Measurements from ENCODE around the gene ALAD. TPM values are rescaled to one million over a fixed set of nuclear protein-coding genes. Genes with fewer than 3 reads are reported as not detected.

ALAD gene
- total RNA-seq, 1 experiment from 2014 or later: 7.8 TPM

- Mint-ChIP-seq H3K27me3 (ENCODE audit: insufficient read depth, unreplicated experiment) (peaks cover 22% of the 10 kb centered on the region), H3K27ac (ENCODE audit: low read depth, unreplicated experiment) (no peak overlapping the region), H3K4me3 (ENCODE audit: unreplicated experiment) (peak overlapping the region; percentile 60), H3K9me3 (ENCODE audit: unreplicated experiment) (no peaks in the 10 kb centered on the region), H3K4me1 (ENCODE audit: insufficient read depth, unreplicated experiment) (no peaks in the 10 kb centered on the region), H3K36me3 (ENCODE audit: insufficient read depth, unreplicated experiment) (no peaks in the 10 kb centered on the region)
- ChIA-PET CTCF (interaction anchor here (1.5 to 2.8 kb wide), 3 partner anchors 9 to 307 kb away, joined by 5 to 10 read pairs (median 9); partner anchors contain the start of genes ALAD and WDR31), POLR2A (interaction anchor here (0.6 to 1.6 kb wide), 4 partner anchors 9 to 61 kb away, joined by 3 to 5 read pairs (median 4); partner anchors contain the start of genes C9orf43, HDHD3, POLE3 and WDR31)
- BruUV-seq (replicated peaks): no TSS peak
- TF ChIP-seq, protein P1, sequence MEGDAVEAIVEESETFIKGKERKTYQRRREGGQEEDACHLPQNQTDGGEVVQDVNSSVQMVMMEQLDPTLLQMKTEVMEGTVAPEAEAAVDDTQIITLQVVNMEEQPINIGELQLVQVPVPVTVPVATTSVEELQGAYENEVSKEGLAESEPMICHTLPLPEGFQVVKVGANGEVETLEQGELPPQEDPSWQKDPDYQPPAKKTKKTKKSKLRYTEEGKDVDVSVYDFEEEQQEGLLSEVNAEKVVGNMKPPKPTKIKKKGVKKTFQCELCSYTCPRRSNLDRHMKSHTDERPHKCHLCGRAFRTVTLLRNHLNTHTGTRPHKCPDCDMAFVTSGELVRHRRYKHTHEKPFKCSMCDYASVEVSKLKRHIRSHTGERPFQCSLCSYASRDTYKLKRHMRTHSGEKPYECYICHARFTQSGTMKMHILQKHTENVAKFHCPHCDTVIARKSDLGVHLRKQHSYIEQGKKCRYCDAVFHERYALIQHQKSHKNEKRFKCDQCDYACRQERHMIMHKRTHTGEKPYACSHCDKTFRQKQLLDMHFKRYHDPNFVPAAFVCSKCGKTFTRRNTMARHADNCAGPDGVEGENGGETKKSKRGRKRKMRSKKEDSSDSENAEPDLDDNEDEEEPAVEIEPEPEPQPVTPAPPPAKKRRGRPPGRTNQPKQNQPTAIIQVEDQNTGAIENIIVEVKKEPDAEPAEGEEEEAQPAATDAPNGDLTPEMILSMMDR (IDR thresholded peaks at IDR 0.05; ENCODE audit: unreplicated experiment): no peak
- intact Hi-C loops (cut with micrococcal nuclease): no loop called here
- DNase-seq (ENCODE audit: unreplicated experiment): no peak
Measured at GRCh38 chr9:113349066-113349444, 52.0 kb downstream of the ALAD start.

DNA sequence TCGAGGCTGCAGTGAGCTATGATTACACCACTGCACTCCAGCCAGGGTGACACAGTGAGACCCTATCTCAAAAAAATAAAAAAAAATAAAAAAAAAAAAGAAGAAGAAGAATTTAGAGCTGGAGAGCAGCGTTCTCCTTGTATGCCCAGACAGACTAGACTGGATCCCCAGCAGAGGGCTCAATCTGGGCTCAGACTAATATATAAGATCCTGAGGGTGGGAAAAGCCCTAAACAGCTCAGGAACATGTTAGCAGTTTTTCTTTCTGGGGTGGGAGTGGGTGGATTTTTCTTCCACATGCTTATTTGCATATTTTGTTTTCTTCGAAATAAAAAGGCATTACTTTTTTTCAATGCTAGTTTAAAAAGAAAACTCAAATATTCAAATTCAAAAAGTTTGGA, 52.6 kb downstream of the ALAD start:
- intact Hi-C loops (cut with micrococcal nuclease): no loop called here
- no peak for DNase-seq (ENCODE audit: unreplicated experiment)
- Mint-ChIP-seq H3K36me3 (ENCODE audit: insufficient read depth, unreplicated experiment) (no peaks in the 10 kb centered on the region), H3K27me3 (ENCODE audit: insufficient read depth, unreplicated experiment) (peaks cover 22% of the 10 kb centered on the region), H3K27ac (ENCODE audit: low read depth, unreplicated experiment) (no peak overlapping the region), H3K4me1 (ENCODE audit: insufficient read depth, unreplicated experiment) (no peaks in the 10 kb centered on the region), H3K4me3 (ENCODE audit: unreplicated experiment) (no peak overlapping the region), H3K9me3 (ENCODE audit: unreplicated experiment) (no peaks in the 10 kb centered on the region)
- no TSS peak for BruUV-seq (replicated peaks)
- ChIA-PET POLR2A (interaction anchor here (1.1 to 1.6 kb wide), 4 partner anchors 8 to 53 kb away, joined by 3 to 5 read pairs (median 5); partner anchors contain the start of genes ALAD, HDHD3 and WDR31), CTCF (interaction anchor here (0.8 to 2.0 kb wide), 3 partner anchors 8 to 308 kb away, joined by 3 to 9 read pairs (median 5); partner anchors contain the start of gene WDR31)
- TF ChIP-seq, protein P1 (IDR thresholded peaks at IDR 0.05; ENCODE audit: unreplicated experiment): no peak

- DNase-seq (ENCODE audit: unreplicated experiment): no peak
- peaks cover 8% of the 10 kb centered on the region for H3K4me1 Mint-ChIP-seq (ENCODE audit: insufficient read depth, unreplicated experiment)
- peaks cover 10% of the 10 kb centered on the region for H3K27me3 Mint-ChIP-seq (ENCODE audit: insufficient read depth, unreplicated experiment)
- ChIA-PET POLR2A (no interaction called here), CTCF (interaction anchor here (1.2 kb wide), 1 partner anchor 12 kb away, joined by 3 read pairs; no protein-coding TSS in a partner anchor)
- no TSS peak for BruUV-seq (replicated peaks)
- H3K36me3 Mint-ChIP-seq (ENCODE audit: insufficient read depth, unreplicated experiment): no peaks in the 10 kb centered on the region
- H3K4me3 Mint-ChIP-seq (ENCODE audit: unreplicated experiment): no peak overlapping the region
- H3K27ac Mint-ChIP-seq (ENCODE audit: low read depth, unreplicated experiment): no peak overlapping the region
- intact Hi-C loops (cut with micrococcal nuclease): no loop called here
- no peaks in the 10 kb centered on the region for H3K9me3 Mint-ChIP-seq (ENCODE audit: unreplicated experiment)
- TF ChIP-seq, protein P1 (IDR thresholded peaks at IDR 0.05; ENCODE audit: unreplicated experiment): no peak
Measured at GRCh38 chr9:113345671-113346070, 55.4 kb downstream of the ALAD start.

GRCh38 chr9:113345190-113345589, 55.9 kb downstream of the ALAD start:
- ChIA-PET CTCF (interaction anchor here (1.0 to 1.2 kb wide), 2 partner anchors 12 to 13 kb away, joined by 3 read pairs; no protein-coding TSS in a partner anchor), POLR2A (no interaction called here)
- TF ChIP-seq, protein P1 (IDR thresholded peaks at IDR 0.05; ENCODE audit: unreplicated experiment): no peak
- Mint-ChIP-seq H3K9me3 (ENCODE audit: unreplicated experiment) (no peaks in the 10 kb centered on the region), H3K36me3 (ENCODE audit: insufficient read depth, unreplicated experiment) (no peaks in the 10 kb centered on the region), H3K4me3 (ENCODE audit: unreplicated experiment) (no peak overlapping the region), H3K27me3 (ENCODE audit: insufficient read depth, unreplicated experiment) (peaks cover 5% of the 10 kb centered on the region), H3K4me1 (ENCODE audit: insufficient read depth, unreplicated experiment) (peaks cover 13% of the 10 kb centered on the region), H3K27ac (ENCODE audit: low read depth, unreplicated experiment) (no peak overlapping the region)
- intact Hi-C loops (cut with micrococcal nuclease): no loop called here
- DNase-seq (ENCODE audit: unreplicated experiment): no peak
- BruUV-seq (replicated peaks): no TSS peak

All from MCF 10A (cell line).